Adrenal gland (tissue), 12 donors: ENCODE measurements around the gene M1AP. TPM values are rescaled to one million over a fixed set of nuclear protein-coding genes. Genes with fewer than 3 reads are reported as not detected.

Experiments
- DNase-seq, 7 donors: peaks; one replicate each; pipeline ENCODE4 v3.0.0-alpha.2; 2019 to 2020
- H3K27ac ChIP-seq, 5 donors: fragments of 200-600 bp; sonication (generic) in 4 of 5; 1 replicate in 3 of 5; 2 replicates in 2 of 5; pipeline versions ENCODE4 v1.5.1 to v1.8.0; 2016 to 2020; ENCODE audit warnings: mild to moderate bottlenecking in 1 of 5
- H3K27me3 ChIP-seq: fragments of 200-600 bp; 2 replicates; pipeline ENCODE4 v1.8.0; 2021
- H3K36me3 ChIP-seq, 2 donors: fragments of 200-600 bp; replicated peaks in 1 of 2; 1 replicate in 1 of 2; 2 replicates in 1 of 2; pipeline versions ENCODE4 v1.5.1 to v1.8.0; 2018 to 2022
- H3K4me1 ChIP-seq, 2 donors: fragments of 200-600 bp; replicated peaks in 1 of 2; 1 replicate in 1 of 2; 2 replicates in 1 of 2; pipeline versions ENCODE4 v1.5.1 to v1.8.0; 2018 to 2021
- H3K4me3 ChIP-seq, 4 donors: fragments of 200-600 bp; sonication (generic) in 3 of 4; one replicate each; pipeline ENCODE4 v1.5.1; 2016 to 2018
- H3K9me3 ChIP-seq, 3 donors: fragments of 200-600 bp; sonication (generic) in 1 of 3; replicated peaks in 1 of 3; 1 replicate in 2 of 3; 2 replicates in 1 of 3; pipeline versions ENCODE4 v1.5.1 to v1.8.0; 2016 to 2021
- CTCF ChIP-seq, 6 experiments: fragments of 450-650 bp in 4 of 6; fragments of 200-600 bp in 2 of 6; sonication (generic) in 1 of 6; IDR thresholded peaks; 1 replicate in 5 of 6; 2 replicates in 1 of 6; pipeline versions ENCODE4 v1.5.1 to v1.8.0; 2016 to 2021; ENCODE audit warnings: antibody characterized with exemption in 6 of 6, mild to moderate bottlenecking in 2 of 6, moderate library complexity in 1 of 6
- POLR2A ChIP-seq, 2 donors: fragments of 450-650 bp; IDR thresholded peaks; one replicate each; pipeline ENCODE4 v1.6.1; 2017; ENCODE audit warnings: antibody characterized with exemption in 2 of 2, mild to moderate bottlenecking in 2 of 2, moderate library complexity in 1 of 2
- WGBS, 4 donors: extraction: QIAGEN DNeasy Blood & Tissue Kit in 2 of 4; methylation state at CpG; one replicate each; pipeline versions ENCODE4 v1.1.5 to v1.1.7; 2013 to 2017; 5-methylcytosine and 5-hydroxymethylcytosine counted together
- intact Hi-C, 2 donors: fragments of 100-400 bp; cut with DNase I; formaldehyde crosslinking; loops; one replicate each; pipeline versions ENCODE4 v1.14.1 to v1.15.0; 2022 to 2023
- polyA plus RNA-seq, 3 donors: library from polyadenylated mRNA; stranded (reverse); fragments of 200-250 nt in 2 of 3; fragments of 350-450 nt in 1 of 3; fragmentation: Illumina TruSeq in 1 of 3; extraction: RNeasy Lipid Tissue Mini Kit (QIAGEN cat#74804) in 1 of 3; gene quantifications; one replicate each; pipeline ENCODE4 v1.2.3, GENCODE V29; 2013 to 2014
- total RNA-seq, 9 donors: library from RNA; depleted of rRNA in 4 of 9; stranded (reverse); fragments of >200 nt in 4 of 9; fragments of 120-200 nt in 1 of 9; fragmentation: NEBNext Ultra II Directional in 1 of 9; extraction: Animal tissue kit (Norgen Biotek cat#: 25700) in 1 of 9; gene quantifications; one replicate each; pipeline versions ENCODE4 v1.1.0 to v1.2.4, GENCODE V29; 2013 to 2023
- donor health status: healthy with polysubstance abuse.
- donor health status: Bipolar disorder and iron deficiency.
- donor health status: DM: yes; HTN: yes; CAD: no.
- donor health status: DM: no; HTN: no; CAD: no.
- donor health status: DM: no; HTN: no; CAD: no.
- donor health status: DM: yes; HTN: yes; CAD: no.

The M1AP gene
- total and polyA plus RNA-seq, 12 donors: 0.47 to 2.2 (median 0.84) TPM; not detected in 1

DNA sequence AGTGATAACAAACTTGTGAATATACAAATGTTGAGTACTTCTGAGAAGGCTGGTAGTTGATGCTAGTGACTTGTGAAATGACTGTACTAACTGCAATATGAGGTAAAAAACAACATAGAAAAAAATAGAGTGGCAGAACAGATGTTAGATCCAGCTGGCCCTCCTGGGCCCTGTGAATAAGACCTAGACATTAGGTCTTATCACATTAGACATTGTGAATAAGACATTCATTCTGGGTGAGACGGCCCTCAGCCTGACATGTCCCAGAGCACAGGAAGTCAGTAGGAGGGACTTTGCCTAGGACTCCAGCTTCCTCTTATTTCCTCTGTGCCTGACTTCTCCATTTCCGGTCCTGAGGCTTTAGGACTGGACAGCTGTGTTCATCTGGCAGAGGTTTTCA is 70.7 kb downstream of the M1AP start:
- WGBS, 4 donors: 44 to 45% (median 44%) methylated on average over 2 of the region's 2 CpGs
- Histone ChIP-seq H3K4me1 (no peaks in the 10 kb centered on the region), H3K4me3 (no peak overlapping the region), H3K27ac (peak overlapping the region in 2 of 5 donors; percentile 35 to 80), H3K9me3 (no peaks in the 10 kb centered on the region), H3K36me3 (no peaks in the 10 kb centered on the region), H3K27me3 (no peaks in the 10 kb centered on the region)
- intact Hi-C loops: no loop called here
- TF ChIP-seq CTCF (IDR thresholded peaks at IDR 0.05) (no peak), POLR2A (IDR thresholded peaks at IDR 0.05) (no peak)
- peak in 4 of 7 donors; percentile 12 to 32 (median 23) for DNase-seq

DNA sequence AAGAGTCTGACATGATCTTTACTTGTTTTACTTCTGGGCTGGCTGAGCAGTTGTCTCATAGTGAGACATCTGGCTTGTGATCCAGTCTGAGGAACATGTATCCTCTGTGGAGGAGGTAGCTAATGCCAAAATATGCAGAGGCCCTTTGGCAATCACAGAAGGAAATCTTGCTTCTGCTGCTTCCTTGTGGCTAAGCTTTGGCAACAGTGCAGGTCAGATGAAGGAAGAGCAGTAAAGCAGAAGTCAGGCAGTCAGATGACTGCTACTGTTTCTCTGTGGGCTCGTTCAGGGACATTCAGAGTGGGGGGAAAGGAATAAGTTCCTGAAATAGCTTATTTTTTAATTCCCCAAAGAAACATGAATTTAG is 71.3 kb downstream of the M1AP start:
- TF ChIP-seq CTCF (IDR thresholded peaks at IDR 0.05) (no peak), POLR2A (IDR thresholded peaks at IDR 0.05) (no peak)
- intact Hi-C loops: no loop called here
- peak in 4 of 7 donors; percentile 25 to 56 (median 36) for DNase-seq
- 27 to 40% (median 33%) methylated on average over 1 of the region's 1 CpG for WGBS, 4 donors
- Histone ChIP-seq H3K27ac (peak overlapping the region in 2 of 5 donors; percentile 59 to 80), H3K4me1 (no peaks in the 10 kb centered on the region), H3K4me3 (no peak overlapping the region), H3K27me3 (no peaks in the 10 kb centered on the region), H3K36me3 (no peaks in the 10 kb centered on the region), H3K9me3 (no peaks in the 10 kb centered on the region)

- TF ChIP-seq POLR2A (IDR thresholded peaks at IDR 0.05) (no peak), CTCF (IDR thresholded peaks at IDR 0.05) (no peak)
- DNase-seq: no peak
- no peaks in the 10 kb centered on the region for H3K27me3 ChIP-seq
- H3K9me3 ChIP-seq: no peaks in the 10 kb centered on the region
- no peaks in the 10 kb centered on the region for H3K4me1 ChIP-seq
- H3K36me3 ChIP-seq: no peaks in the 10 kb centered on the region
- peak overlapping the region in 2 of 5 donors; percentile 59 to 80 for H3K27ac ChIP-seq
- 78 to 82% (median 80%) methylated on average over 4 to 7 of the region's 7 CpGs for WGBS, 4 donors
- intact Hi-C loops: no loop called here
- H3K4me3 ChIP-seq: no peak overlapping the region
These were observed 71.8 kb downstream of the M1AP start for GRCh38 chr2:74576211-74576862.

- no peak for TF ChIP-seq CTCF (IDR thresholded peaks at IDR 0.05)
- TF ChIP-seq POLR2A (IDR thresholded peaks at IDR 0.05): no peak
- intact Hi-C loops: no loop called here
These were observed 72.8 kb downstream of the M1AP start for GRCh38 chr2:74575320-74575719.

More at GRCh38 chr2:74575320-74575719, 72.8 kb downstream of the M1AP start:
- H3K9me3 ChIP-seq: no peaks in the 10 kb centered on the region
- H3K4me3 ChIP-seq: no peak overlapping the region
- H3K27me3 ChIP-seq: no peaks in the 10 kb centered on the region
- no peaks in the 10 kb centered on the region for H3K4me1 ChIP-seq
- H3K36me3 ChIP-seq: no peaks in the 10 kb centered on the region
- 70 to 85% (median 75%) methylated on average over 4 of the region's 4 CpGs for WGBS, 4 donors
- no peak overlapping the region for H3K27ac ChIP-seq
- DNase-seq: no peak
